Duodenal mucosa (tissue), 2 donors: ENCODE data around the gene SCN2B.

Experiments
- H3K27ac ChIP-seq: one replicate; pipeline ENCODE4 v1.7.0; 2013; ENCODE audit warnings: low read depth, low read length
- H3K27me3 ChIP-seq, 2 donors: one replicate each; pipeline ENCODE4 v1.7.0; 2013; ENCODE audit warnings: low read length in 2 of 2, control low read depth in 1 of 2; ENCODE audit not compliant: insufficient read depth in 2 of 2, control insufficient read depth in 1 of 2
- H3K36me3 ChIP-seq, 2 donors: one replicate each; pipeline ENCODE4 v1.7.0; 2013; ENCODE audit warnings: low read length in 2 of 2, control low read depth in 1 of 2; ENCODE audit not compliant: insufficient read depth in 2 of 2, control insufficient read depth in 1 of 2
- H3K4me1 ChIP-seq, 2 donors: one replicate each; pipeline ENCODE4 v1.7.0; 2013; ENCODE audit warnings: low read length in 2 of 2, control low read depth in 1 of 2; ENCODE audit not compliant: insufficient read depth in 2 of 2, control insufficient read depth in 1 of 2
- H3K4me3 ChIP-seq, 2 donors: one replicate each; pipeline ENCODE4 v1.7.0; 2013; ENCODE audit warnings: low read length in 2 of 2, low read depth in 1 of 2
- H3K9ac ChIP-seq, 2 donors: one replicate each; pipeline ENCODE4 v1.7.0; 2013; ENCODE audit warnings: low read length in 2 of 2, low read depth in 1 of 2
- H3K9me3 ChIP-seq, 2 donors: one replicate each; pipeline ENCODE4 v1.7.0; 2013; ENCODE audit warnings: low read length in 2 of 2, control low read depth in 1 of 2; ENCODE audit not compliant: control insufficient read depth in 1 of 2

The SCN2B gene

GRCh38 chr11:118155776-118156530 is 20.5 kb downstream of the SCN2B start:
- Histone ChIP-seq H3K27me3 (peaks cover 71 to 81% of the 10 kb centered on the region in 2 donors), H3K27ac (no peak overlapping the region), H3K4me3 (no peak overlapping the region), H3K9me3 (no peaks in the 10 kb centered on the region), H3K9ac (no peak overlapping the region), H3K4me1 (peaks cover 5% of the 10 kb centered on the region in 2 donors), H3K36me3 (no peaks in the 10 kb centered on the region)

- Histone ChIP-seq H3K9me3 (no peaks in the 10 kb centered on the region), H3K4me3 (no peak overlapping the region), H3K36me3 (no peaks in the 10 kb centered on the region), H3K27me3 (peaks cover 80 to 89% of the 10 kb centered on the region in 2 donors), H3K9ac (no peak overlapping the region), H3K4me1 (peaks cover 5% of the 10 kb centered on the region in 2 donors), H3K27ac (no peak overlapping the region)
These were observed 21.8 kb downstream of the SCN2B start for GRCh38 chr11:118154641-118155040.

DNA sequence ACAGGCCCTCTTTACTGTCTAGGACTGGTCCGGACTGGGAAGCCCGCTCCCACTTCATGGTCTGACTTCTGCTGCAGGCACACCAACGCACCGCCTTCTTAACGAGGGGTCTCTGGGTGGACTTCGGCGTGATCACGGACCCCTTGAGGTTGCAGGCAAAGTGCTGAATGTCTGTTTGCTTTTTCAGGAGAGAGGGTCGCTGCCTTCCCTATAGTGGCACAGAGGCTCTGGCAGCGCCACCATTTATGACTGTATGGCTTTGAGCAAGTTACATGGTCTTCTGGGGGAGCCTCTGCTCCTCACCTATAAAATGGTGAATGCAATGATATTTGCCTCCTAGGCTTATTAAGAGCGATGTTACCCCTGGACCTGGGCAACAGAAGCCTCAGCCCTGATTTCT is 22.5 kb downstream of the SCN2B start:
- Histone ChIP-seq H3K9ac (no peak overlapping the region), H3K27ac (no peak overlapping the region), H3K4me3 (no peak overlapping the region), H3K27me3 (peaks cover 80 to 90% of the 10 kb centered on the region in 2 donors), H3K36me3 (no peaks in the 10 kb centered on the region), H3K4me1 (peaks cover 5% of the 10 kb centered on the region in 2 donors), H3K9me3 (no peaks in the 10 kb centered on the region)

DNA sequence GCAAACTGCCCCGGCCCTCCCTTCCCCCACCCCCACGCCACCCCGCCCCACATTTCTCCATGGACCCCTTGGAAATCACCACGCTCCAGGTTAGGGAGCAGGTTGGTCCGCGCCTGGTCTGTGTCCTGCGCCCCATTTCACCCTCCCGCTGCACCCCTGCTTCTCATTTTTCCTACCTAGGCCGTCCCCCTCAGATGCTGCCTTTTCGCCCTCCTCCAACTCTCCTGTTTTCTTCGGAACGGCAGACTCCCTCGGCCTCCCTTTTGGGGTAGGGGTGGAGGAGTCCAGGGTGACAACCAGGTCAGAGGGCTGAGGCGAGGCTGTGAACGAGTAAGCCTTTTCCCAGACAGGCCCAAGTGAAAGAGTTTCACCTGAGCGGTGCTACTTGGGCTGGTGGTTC is 22.9 kb downstream of the SCN2B start:
- Histone ChIP-seq H3K27ac (no peak overlapping the region), H3K4me3 (no peak overlapping the region), H3K9ac (no peak overlapping the region), H3K9me3 (no peaks in the 10 kb centered on the region), H3K27me3 (peaks cover 75 to 86% of the 10 kb centered on the region in 2 donors), H3K4me1 (peaks cover 5% of the 10 kb centered on the region in 2 donors), H3K36me3 (no peaks in the 10 kb centered on the region)

DNA sequence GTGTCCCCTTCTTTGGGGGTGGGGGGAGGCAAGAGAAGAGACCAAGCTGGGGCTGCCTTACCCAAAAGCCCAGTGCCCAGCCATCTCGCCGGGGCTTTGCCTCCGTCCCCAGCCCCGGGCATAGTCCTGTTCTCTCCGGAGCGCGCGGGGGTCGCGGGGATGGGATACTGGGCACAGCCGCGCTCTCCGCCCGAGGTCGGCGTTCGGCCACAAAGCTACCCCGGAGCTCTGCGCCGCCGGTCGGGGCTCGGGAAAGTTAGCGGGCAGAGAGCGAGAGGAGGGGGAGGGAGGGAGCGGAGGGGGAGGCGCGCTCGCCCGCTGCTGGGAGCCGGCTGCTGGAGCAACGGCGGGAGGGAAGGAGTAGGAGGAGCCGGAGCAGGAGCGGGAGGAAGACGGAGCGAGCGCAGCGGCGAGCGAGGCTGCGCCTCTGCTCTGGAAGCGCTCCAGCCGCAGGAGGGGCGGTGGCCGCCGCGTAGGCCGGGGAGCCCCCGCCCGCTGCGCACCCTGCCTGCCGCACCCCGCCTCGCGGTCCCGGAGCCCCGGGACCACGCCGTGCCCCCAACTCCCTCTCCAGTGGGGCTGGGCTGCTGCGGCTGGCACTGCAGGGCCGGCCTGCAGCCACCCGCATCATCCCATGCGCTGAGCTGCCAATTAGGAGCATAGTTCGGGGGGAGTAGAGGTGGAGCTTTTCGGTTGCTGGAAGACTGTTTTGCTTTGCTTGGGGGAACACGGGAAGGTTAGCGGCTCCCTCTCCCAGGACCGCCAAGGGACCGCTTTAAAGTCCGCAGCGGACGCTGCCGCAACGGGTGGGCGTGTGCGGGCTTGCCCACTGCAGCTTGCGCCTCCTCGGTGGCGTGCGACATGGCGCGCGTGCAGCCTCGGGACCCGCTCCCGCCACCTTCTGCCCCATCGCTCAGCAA is 23.6 kb downstream of the SCN2B start, which contains the start of gene SCN4B:
SCN4B (minus strand) TSS at position 272 of the 920 bp plus-strand sequence; CDS start at position 122, 150 bp downstream.
- Histone ChIP-seq H3K9me3 (no peaks in the 10 kb centered on the region), H3K9ac (peak within 1 kb of the TSS in 1 of 2 donors; percentile 12), H3K4me3 (peak within 1 kb of the TSS; percentile 57 to 62), H3K27me3 (peaks cover 73 to 83% of the 10 kb centered on the region in 2 donors), H3K27ac (no peak within 1 kb of the TSS), H3K4me1 (peaks cover 5% of the 10 kb centered on the region in 2 donors), H3K36me3 (no peaks in the 10 kb centered on the region)

DNA sequence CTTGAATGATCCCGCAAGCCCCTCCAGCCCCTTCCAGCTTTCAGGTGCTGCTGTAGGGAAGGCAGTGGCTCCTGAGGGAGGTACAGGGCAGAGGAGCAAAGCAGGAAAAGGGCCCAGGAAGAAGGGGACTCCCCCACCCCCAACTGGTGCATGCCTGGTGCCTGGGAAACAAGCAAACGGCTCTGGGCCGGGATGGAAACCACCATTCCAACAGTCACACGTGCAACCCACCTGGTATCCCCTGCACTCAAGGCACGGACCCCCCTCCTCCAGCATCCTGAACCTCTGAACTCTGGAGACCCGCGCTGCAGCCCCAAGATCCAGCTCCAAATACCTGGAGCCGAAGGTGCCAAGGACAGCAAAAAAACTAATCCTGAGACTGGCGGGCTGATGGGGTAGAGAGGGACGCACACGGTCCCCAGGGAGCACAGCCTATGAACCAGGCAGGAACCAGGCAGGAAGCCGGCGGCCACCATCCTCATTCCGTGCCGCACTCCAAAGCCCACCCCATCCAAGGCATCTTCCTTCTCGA is 24.4 kb downstream of the SCN2B start:
- Histone ChIP-seq H3K27ac (no peak overlapping the region), H3K9ac (no peak overlapping the region)

DNA sequence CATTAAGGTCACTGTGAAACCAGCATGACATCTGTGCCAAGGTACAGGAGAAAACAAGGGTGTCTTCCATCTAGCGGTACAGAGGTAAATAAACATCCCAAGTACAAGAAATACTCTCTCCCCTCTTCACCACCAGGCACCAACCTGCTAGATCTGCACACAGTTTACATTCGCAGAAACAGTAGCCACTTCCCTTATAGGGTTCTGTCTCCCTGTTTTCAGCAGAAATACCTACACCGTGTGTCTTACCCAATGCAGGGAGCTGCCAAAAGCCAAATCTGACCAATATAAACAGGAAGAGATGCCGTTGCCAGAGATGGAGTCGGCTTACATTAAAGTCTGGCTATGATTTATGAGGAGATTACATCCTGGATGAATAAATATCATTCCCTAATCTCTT is 25.0 kb downstream of the SCN2B start:
- peaks cover 66 to 70% of the 10 kb centered on the region in 2 donors for H3K27me3 ChIP-seq
- H3K9ac ChIP-seq = no peak overlapping the region
- no peak overlapping the region for H3K4me3 ChIP-seq
- no peaks in the 10 kb centered on the region for H3K36me3 ChIP-seq
- H3K27ac ChIP-seq = no peak overlapping the region
- peaks cover under 1 to 7% of the 10 kb centered on the region in 2 donors for H3K4me1 ChIP-seq
- no peaks in the 10 kb centered on the region for H3K9me3 ChIP-seq

More for the DNA sequence above, 24.4 kb downstream of the SCN2B start:
- Histone ChIP-seq H3K36me3 (no peaks in the 10 kb centered on the region), H3K4me1 (peaks cover 5% of the 10 kb centered on the region in 2 donors), H3K9me3 (no peaks in the 10 kb centered on the region), H3K4me3 (peak overlapping the region; percentile 57 to 62), H3K27me3 (peaks cover 72 to 77% of the 10 kb centered on the region in 2 donors)

DNA sequence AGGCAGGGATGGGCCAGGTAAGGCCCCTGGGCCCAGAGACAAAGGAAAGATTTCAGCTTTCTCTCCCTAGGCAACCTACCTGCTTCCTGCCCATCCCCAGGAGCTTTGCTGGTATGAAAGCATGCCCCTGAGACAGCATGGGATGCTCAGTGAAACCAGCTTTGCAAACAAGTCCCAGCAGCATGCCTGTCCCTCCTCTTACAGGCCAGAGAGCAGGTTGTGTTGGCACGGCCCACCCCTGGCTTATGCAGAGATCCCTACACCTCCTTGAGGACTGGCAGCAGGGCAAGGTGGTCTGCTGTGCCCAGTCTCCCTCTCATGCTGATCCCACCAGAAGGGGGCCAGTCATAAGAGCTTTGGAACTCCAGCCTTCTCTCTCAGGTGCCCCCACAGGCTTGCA is 26.9 kb downstream of the SCN2B start:
- H3K9ac ChIP-seq = no peak overlapping the region
- peaks cover 47 to 52% of the 10 kb centered on the region in 2 donors for H3K27me3 ChIP-seq
- H3K27ac ChIP-seq = no peak overlapping the region
- H3K36me3 ChIP-seq = no peaks in the 10 kb centered on the region
- H3K4me3 ChIP-seq = no peak overlapping the region
- no peaks in the 10 kb centered on the region for H3K9me3 ChIP-seq
- peaks cover 0 to 12% of the 10 kb centered on the region in 2 donors for H3K4me1 ChIP-seq

GRCh38 chr11:118148856-118149255 is 27.6 kb downstream of the SCN2B start:
- H3K27ac ChIP-seq = no peak overlapping the region
- no peak overlapping the region for H3K4me3 ChIP-seq

More at GRCh38 chr11:118148856-118149255, 27.6 kb downstream of the SCN2B start:
- Histone ChIP-seq H3K27me3 (peaks cover 47 to 51% of the 10 kb centered on the region in 2 donors), H3K4me1 (peaks cover 0 to 12% of the 10 kb centered on the region in 2 donors), H3K9me3 (no peaks in the 10 kb centered on the region), H3K9ac (no peak overlapping the region), H3K36me3 (no peaks in the 10 kb centered on the region)
